ENCODE data around the gene FAM111A. TPM values are rescaled to one million over a fixed set of nuclear protein-coding genes. Genes with fewer than 3 reads are reported as not detected.

FAM111A gene
- total RNA-seq, 1 experiment from 2014 or later = 54.8 TPM

DNA sequence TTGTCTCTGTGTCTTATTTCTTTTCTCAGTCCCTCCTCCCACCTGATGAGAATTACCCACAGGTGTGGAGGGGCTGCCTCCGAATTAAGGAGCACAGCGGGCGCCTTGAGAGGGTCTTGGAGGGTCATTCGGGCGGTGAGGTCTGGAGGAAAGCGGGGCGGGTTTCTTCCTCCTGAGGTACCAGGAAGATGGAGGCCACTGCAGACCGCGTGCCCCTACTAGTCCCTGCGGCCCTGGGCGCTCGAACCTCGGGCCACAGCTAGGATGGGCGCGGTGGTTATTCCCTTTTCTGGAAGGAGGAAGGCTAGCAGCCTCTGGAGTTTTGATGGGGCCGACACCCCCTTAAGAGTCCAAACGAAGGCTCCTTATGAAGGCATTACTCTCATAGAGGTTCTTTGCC, 5.5 kb upstream of the FAM111A start:
- CTCF ChIA-PET = interaction anchor here (0.6 kb wide), 1 partner anchor 35 kb away, joined by 3 read pairs; no protein-coding TSS in a partner anchor
- intact Hi-C loops (cut with micrococcal nuclease; ENCODE audit: unreplicated experiment) = loop anchor here (5.0 to 10.0 kb wide), 3 partner anchors 182 to 485 kb away; no protein-coding TSS in a partner anchor
- POLR2A ChIA-PET (ENCODE audit: low non-redundant PET) = no interaction called here

DNA sequence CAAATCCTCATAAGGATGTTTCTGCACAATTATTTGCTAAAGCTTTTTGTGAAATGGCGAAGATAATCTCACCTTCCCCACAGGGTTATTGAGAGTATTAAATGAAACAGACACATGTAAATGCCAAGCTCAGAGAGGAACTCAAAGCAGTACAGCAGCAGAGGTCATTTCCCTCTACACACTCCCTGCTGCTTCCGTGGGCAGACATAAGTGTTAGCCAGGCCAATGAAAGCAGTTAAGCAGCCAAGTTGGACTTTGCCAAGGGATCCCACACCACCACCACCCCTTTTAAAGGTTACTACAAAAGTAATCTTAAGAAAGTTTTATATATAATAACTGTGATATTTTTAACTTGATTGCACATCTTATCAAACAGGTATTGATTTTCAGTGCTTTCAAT, 4.0 kb upstream of the FAM111A start:
- TF ChIP-seq, protein P1, sequence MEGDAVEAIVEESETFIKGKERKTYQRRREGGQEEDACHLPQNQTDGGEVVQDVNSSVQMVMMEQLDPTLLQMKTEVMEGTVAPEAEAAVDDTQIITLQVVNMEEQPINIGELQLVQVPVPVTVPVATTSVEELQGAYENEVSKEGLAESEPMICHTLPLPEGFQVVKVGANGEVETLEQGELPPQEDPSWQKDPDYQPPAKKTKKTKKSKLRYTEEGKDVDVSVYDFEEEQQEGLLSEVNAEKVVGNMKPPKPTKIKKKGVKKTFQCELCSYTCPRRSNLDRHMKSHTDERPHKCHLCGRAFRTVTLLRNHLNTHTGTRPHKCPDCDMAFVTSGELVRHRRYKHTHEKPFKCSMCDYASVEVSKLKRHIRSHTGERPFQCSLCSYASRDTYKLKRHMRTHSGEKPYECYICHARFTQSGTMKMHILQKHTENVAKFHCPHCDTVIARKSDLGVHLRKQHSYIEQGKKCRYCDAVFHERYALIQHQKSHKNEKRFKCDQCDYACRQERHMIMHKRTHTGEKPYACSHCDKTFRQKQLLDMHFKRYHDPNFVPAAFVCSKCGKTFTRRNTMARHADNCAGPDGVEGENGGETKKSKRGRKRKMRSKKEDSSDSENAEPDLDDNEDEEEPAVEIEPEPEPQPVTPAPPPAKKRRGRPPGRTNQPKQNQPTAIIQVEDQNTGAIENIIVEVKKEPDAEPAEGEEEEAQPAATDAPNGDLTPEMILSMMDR (conservative IDR thresholded peaks at IDR 0.05; ENCODE audit: low read depth, low read length) = no peak
- TF ChIP-seq EZH2 (IDR thresholded peaks at IDR 0.05; ENCODE audit: borderline replicate concordance, low read depth, low read length, poor library complexity, severe bottlenecking) = no peak
- no peak overlapping the region for H3K27ac ChIP-seq (ENCODE audit: low read depth, low read length, poor library complexity, severe bottlenecking)
- peaks cover 9% of the 10 kb centered on the region for H3K4me1 ChIP-seq (ENCODE audit: insufficient read depth, low read length, poor library complexity, severe bottlenecking)
- ChIA-PET POLR2A (ENCODE audit: low non-redundant PET) (no interaction called here), CTCF (no interaction called here)
- no peaks in the 10 kb centered on the region for H3K9me3 ChIP-seq (ENCODE audit: low read depth, low read length, poor library complexity, severe bottlenecking)
- no peak overlapping the region for H3K4me3 ChIP-seq (ENCODE audit: low read depth, low read length, poor library complexity, severe bottlenecking)
- H3K36me3 ChIP-seq (ENCODE audit: insufficient read depth, low read length, poor library complexity, severe bottlenecking) = no peaks in the 10 kb centered on the region
- no TSS peak for BruUV-seq (replicated peaks)
- intact Hi-C loops (cut with micrococcal nuclease; ENCODE audit: unreplicated experiment) = loop anchor here (5.0 to 10.0 kb wide), 3 partner anchors 184 to 486 kb away; no protein-coding TSS in a partner anchor
- no peaks in the 10 kb centered on the region for H3K27me3 ChIP-seq (replicated peaks; ENCODE audit: insufficient read depth, low read depth, low read length, poor library complexity)
- no peak for DNase-seq (ENCODE audit: low spot score)

More for the DNA sequence above, 5.5 kb upstream of the FAM111A start:
- peaks cover 8% of the 10 kb centered on the region for H3K4me1 ChIP-seq (ENCODE audit: insufficient read depth, low read length, poor library complexity, severe bottlenecking)
- H3K9me3 ChIP-seq (ENCODE audit: low read depth, low read length, poor library complexity, severe bottlenecking) = peaks cover 5% of the 10 kb centered on the region
- H3K27ac ChIP-seq (ENCODE audit: low read depth, low read length, poor library complexity, severe bottlenecking) = no peak overlapping the region
- no peaks in the 10 kb centered on the region for H3K36me3 ChIP-seq (ENCODE audit: insufficient read depth, low read length, poor library complexity, severe bottlenecking)
- no TSS peak for BruUV-seq (replicated peaks)
- no peak overlapping the region for H3K4me3 ChIP-seq (ENCODE audit: low read depth, low read length, poor library complexity, severe bottlenecking)
- TF ChIP-seq, protein P1 (conservative IDR thresholded peaks at IDR 0.05; ENCODE audit: low read depth, low read length) = no peak
- TF ChIP-seq EZH2 (IDR thresholded peaks at IDR 0.05; ENCODE audit: borderline replicate concordance, low read depth, low read length, poor library complexity, severe bottlenecking) = no peak
- DNase-seq (ENCODE audit: low spot score) = no peak
- no peaks in the 10 kb centered on the region for H3K27me3 ChIP-seq (replicated peaks; ENCODE audit: insufficient read depth, low read depth, low read length, poor library complexity)

DNA sequence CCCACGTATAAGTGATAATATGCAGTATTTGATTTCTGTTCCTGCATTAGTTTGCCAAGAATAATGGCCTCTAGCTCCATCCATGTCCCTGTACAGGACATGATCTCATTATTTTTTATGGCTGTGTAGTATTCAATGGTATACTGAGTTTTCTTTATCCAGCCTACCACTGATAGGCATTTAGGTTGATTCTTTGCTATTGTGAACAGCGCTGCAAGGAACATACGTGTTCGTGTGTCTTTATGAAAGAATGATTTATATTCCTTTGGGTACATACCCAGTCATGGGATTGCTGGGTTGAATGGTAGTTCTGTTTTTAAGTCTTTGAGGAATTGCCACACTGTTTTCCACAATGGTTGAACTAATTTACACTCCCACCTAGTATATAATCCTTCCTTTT, 1.5 kb upstream of the FAM111A start:
- Histone ChIP-seq H3K4me3 (ENCODE audit: low read depth, low read length, poor library complexity, severe bottlenecking) (no peak overlapping the region), H3K4me1 (ENCODE audit: insufficient read depth, low read length, poor library complexity, severe bottlenecking) (peaks cover 22% of the 10 kb centered on the region), H3K27me3 (replicated peaks; ENCODE audit: insufficient read depth, low read depth, low read length, poor library complexity) (no peaks in the 10 kb centered on the region), H3K27ac (ENCODE audit: low read depth, low read length, poor library complexity, severe bottlenecking) (no peak overlapping the region), H3K9me3 (ENCODE audit: low read depth, low read length, poor library complexity, severe bottlenecking) (no peaks in the 10 kb centered on the region), H3K36me3 (ENCODE audit: insufficient read depth, low read length, poor library complexity, severe bottlenecking) (no peaks in the 10 kb centered on the region)
- ChIA-PET POLR2A (ENCODE audit: low non-redundant PET) (no interaction called here), CTCF (interaction anchor here (1.7 kb wide), 1 partner anchor 17 kb away, joined by 13 read pairs; no protein-coding TSS in a partner anchor)
- no peak for DNase-seq (ENCODE audit: low spot score)
- TF ChIP-seq EZH2 (IDR thresholded peaks at IDR 0.05; ENCODE audit: borderline replicate concordance, low read depth, low read length, poor library complexity, severe bottlenecking) = no peak
- TF ChIP-seq, protein P1 (conservative IDR thresholded peaks at IDR 0.05; ENCODE audit: low read depth, low read length) = no peak
- BruUV-seq (replicated peaks) = no TSS peak
- intact Hi-C loops (cut with micrococcal nuclease; ENCODE audit: unreplicated experiment) = no loop called here

All from A673 (cell line).